C1 segment of cervical spinal cord (tissue), 14 donors: ENCODE measurements around the gene SHANK1.
"Not testable (repeated sequence)": the region's sequence is repeated elsewhere in the genome, so short reads cannot be mapped to it uniquely, and the experiment has no call there.

Experiments used
- DNase-seq, 14 donors: peaks; one replicate each; lab custom pipeline; 2025; lab: John Stamatoyannopoulos, UW

Gene SHANK1

GRCh38 chr19:50636317-50637085 lies 83.1 kb downstream of the SHANK1 start:
- no peak for DNase-seq

GRCh38 chr19:50633973-50634372 lies 85.6 kb downstream of the SHANK1 start:
- no peak for DNase-seq

- DNase-seq, result no peak
These were observed 86.2 kb downstream of the SHANK1 start for GRCh38 chr19:50633359-50633758.

GRCh38 chr19:50632151-50632835 lies 87.3 kb downstream of the SHANK1 start:
- no peak for DNase-seq

GRCh38 chr19:50629801-50630200 lies 89.8 kb downstream of the SHANK1 start:
- DNase-seq, result no peak

GRCh38 chr19:50629194-50629593 lies 90.4 kb downstream of the SHANK1 start:
- no peak for DNase-seq

DNA sequence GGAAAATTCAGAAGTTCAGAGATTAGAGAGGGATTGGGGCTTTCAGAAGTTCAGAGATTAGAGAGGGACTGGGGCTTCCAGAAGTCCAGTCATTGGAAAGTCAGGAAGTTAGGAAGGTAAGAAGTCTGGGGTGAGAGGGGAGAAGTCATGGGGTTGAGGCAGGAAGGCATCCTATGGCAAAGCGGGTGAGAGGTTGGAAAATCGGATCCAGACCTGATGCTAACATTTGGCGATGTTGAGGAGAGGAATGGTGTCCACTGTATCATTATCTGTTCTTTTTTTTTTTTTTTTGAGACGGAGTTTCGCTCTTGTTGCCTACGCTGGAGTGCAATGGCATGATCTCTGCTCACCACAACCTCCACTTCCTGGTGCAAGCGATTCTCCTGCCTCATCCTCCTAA lies 91.1 kb downstream of the SHANK1 start:
- DNase-seq, result no peak

GRCh38 chr19:50628146-50628545 lies 91.5 kb downstream of the SHANK1 start:
- DNase-seq, result no peak

GRCh38 chr19:50626795-50627194 lies 92.8 kb downstream of the SHANK1 start:
- DNase-seq, result no peak

- no peak for DNase-seq
These were observed 93.6 kb downstream of the SHANK1 start for GRCh38 chr19:50626011-50626410.

DNA sequence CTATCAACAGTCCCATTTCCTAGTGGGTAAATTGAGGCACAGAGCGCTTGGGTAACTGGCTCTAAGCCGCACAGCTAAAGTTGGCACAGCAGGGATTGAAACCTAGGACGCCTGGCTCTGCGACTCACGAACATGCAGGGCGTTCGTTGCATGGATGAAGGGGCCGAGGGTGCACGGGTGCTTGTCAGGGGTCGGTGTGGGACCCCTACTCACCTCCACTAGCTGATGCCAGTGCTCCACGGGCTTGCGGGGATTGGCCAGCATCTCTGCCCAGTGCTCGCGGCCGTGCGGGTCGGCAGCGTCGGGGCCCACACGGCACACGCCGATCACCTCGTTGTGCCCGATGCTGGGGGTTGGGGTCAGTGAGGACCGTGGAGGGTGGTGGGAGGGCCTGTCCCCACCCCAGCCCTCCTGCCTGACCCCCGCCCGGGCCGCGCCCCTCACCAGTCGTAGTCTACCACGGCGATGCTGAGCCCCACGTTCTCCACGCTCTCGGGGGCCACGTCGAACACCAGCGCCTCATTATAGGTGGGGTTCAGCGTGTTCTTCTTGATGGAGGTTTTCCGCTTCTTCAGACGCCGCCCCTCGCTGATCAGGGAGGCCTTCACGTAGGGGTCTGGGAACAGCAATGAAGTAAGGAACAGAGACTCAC lies 94.5 kb downstream of the SHANK1 start:
- DNase-seq, result no peak

- not testable (repeated sequence) for DNase-seq
These were observed 99.2 kb downstream of the SHANK1 start for GRCh38 chr19:50620394-50620906.

- DNase-seq, result not testable (repeated sequence)
These were observed 100.4 kb downstream of the SHANK1 start for GRCh38 chr19:50619184-50619583.

DNA sequence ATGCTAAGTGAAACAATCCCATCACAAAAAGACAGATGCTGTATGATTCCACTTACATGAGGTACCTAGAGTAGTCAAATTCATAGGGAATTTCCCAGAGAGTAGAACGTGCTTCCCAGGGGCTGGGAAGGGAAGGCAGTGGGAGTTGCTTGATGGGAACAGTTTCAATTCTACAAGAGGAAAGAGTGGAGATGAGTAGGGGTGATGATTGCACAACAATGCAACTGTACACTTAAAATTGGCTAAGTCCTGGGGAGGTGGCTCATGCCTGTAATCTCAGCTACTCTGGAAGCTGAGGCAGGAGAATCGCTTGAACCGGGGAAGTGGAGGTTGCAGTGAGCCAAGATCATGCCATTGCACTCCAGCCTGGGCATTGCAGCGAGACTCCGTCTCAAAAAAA lies 101.2 kb downstream of the SHANK1 start:
- DNase-seq, result not testable (repeated sequence)

DNA sequence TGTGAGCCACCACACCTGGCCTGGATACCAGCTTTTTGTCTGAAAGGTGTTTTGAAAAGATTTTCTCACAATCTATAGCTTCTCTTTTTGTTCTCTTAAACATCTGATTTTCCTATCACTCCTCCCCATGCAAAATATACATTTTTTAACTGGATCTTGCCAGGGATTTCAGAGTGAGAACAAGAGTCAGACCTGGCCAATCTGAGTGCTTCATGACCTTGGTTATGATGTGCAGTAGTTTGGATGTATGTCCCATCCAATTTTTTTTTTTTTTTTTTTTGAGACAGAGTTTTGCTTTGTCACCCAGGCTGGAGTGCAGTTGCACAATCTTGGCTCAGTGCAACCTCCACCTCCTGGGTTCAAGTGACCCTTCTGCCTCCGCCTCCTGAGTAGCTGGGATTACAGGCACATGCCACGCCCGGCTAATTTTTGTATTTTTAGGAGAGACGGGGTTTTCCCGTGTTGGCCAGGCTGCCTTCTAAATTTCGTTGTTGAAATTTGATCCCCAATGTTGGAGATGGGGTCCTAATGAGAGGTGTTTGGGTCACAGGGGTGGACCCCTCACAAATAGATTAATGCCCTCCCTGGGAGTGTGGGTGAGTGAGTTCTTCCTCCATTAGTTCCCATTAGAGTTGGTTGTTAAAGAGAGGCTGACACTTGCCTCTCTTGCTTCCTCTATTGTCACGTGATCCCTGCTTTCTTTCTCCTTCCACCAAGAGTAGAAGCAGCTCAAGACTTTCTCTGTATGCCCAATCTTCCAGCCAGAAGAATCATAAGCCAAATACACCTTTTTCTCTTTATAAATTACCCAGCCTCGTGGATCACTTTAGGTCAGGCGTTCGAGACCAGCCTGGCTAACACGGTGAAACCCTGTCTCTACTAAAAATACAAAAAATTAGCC lies 106.8 kb downstream of the SHANK1 start:
- not testable (repeated sequence) for DNase-seq
